22Rv1 (cell line): ENCODE measurements around the gene GGTA1.

Experiments
- H3K27ac ChIP-seq: fragments of 450-650 bp; 2 replicates; pipeline ENCODE4 v1.5.1; 2017
- ZFX ChIP-seq: fragments of 450-650 bp; IDR thresholded peaks from 2 replicates; pipeline ENCODE4 v1.6.1; 2017; ENCODE audit warnings: antibody characterized with exemption, borderline replicate concordance
- TF ChIP-seq, protein P1 (sequence below): fragments of 450-650 bp; IDR thresholded peaks from 2 replicates; pipeline ENCODE4 v1.5.1; 2017; ENCODE audit warnings: mild to moderate bottlenecking

Gene GGTA1

DNA sequence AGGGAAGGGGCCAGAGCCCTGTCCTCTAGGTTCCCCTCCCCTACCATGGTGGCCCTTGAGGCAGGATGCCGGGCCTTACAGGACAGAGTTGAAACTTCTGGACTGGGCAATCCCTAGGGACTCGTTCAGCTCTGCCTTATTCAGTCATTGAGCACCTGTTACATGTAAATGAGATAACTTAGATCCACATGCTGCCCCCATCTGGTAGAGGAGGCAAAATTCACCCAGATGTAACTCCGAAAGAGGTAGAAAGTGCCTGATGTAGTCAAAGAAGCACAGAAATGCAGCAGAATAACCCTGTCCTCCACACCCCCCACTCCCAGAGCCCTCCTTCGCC, 1.5 kb downstream of the GGTA1 start:
- no peak for TF ChIP-seq ZFX
- TF ChIP-seq, protein P1, sequence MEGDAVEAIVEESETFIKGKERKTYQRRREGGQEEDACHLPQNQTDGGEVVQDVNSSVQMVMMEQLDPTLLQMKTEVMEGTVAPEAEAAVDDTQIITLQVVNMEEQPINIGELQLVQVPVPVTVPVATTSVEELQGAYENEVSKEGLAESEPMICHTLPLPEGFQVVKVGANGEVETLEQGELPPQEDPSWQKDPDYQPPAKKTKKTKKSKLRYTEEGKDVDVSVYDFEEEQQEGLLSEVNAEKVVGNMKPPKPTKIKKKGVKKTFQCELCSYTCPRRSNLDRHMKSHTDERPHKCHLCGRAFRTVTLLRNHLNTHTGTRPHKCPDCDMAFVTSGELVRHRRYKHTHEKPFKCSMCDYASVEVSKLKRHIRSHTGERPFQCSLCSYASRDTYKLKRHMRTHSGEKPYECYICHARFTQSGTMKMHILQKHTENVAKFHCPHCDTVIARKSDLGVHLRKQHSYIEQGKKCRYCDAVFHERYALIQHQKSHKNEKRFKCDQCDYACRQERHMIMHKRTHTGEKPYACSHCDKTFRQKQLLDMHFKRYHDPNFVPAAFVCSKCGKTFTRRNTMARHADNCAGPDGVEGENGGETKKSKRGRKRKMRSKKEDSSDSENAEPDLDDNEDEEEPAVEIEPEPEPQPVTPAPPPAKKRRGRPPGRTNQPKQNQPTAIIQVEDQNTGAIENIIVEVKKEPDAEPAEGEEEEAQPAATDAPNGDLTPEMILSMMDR = peak; percentile 83
- no peak overlapping the region; the same call in 1 of the 2 replicates for H3K27ac ChIP-seq

- no peak overlapping the region for H3K27ac ChIP-seq
These were observed 3.7 kb downstream of the GGTA1 start for GRCh38 chr9:121495976-121496375.

DNA sequence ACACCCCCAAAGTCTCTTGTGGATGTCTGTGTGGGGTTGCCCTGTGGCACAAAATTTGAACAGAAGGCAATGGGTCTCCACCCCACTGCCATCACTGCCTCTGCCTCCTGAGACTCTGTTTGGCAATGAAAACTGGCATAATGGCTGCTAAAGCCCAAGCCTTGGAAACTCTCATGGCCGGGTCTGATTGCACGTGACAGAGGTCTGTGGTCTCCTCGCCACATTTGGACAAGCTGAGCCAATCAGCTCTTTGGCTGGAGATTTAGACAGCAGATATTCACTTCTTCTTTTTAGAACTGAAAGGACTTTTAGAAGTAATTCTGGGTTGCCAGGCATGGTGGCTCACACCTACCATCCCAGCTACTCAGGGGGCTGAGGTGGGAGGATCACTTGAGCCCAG, 5.5 kb downstream of the GGTA1 start:
- TF ChIP-seq, protein P1 = no peak
- TF ChIP-seq ZFX = no peak
- H3K27ac ChIP-seq = no peak overlapping the region

More at GRCh38 chr9:121495976-121496375, 3.7 kb downstream of the GGTA1 start:
- TF ChIP-seq, protein P1 = no peak
- no peak for TF ChIP-seq ZFX

GRCh38 chr9:121491111-121491510, 8.5 kb downstream of the GGTA1 start:
- H3K27ac ChIP-seq = no peak overlapping the region
- no peak for TF ChIP-seq ZFX
- TF ChIP-seq, protein P1 = no peak

- no peak overlapping the region for H3K27ac ChIP-seq
- TF ChIP-seq, protein P1 = no peak
These were observed 10.3 kb downstream of the GGTA1 start for GRCh38 chr9:121489344-121489743.

DNA sequence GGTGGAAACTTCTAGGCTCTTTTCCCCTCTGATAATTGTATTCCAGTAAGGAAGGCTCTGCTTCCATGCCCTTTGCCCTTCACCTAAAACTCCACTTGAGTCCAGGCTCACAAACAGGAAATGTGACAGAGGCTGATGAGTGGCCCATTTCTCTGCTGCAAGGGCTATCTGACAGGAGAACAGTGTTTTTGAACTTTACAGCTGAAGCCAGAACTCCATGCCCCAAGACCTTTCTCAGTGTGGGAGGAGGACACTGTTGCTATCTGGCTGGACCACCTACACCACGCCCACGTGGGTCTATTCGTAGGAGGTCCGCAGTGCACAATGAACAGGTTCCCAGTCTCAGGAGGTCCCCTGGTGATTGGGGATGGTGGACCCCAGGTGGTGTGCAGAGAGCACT, 13.6 kb downstream of the GGTA1 start:
- TF ChIP-seq ZFX = no peak
- TF ChIP-seq, protein P1 = no peak
- no peak overlapping the region for H3K27ac ChIP-seq

- no peak for TF ChIP-seq ZFX
- no peak overlapping the region for H3K27ac ChIP-seq
These were observed 14.0 kb downstream of the GGTA1 start for GRCh38 chr9:121485623-121486022.

DNA sequence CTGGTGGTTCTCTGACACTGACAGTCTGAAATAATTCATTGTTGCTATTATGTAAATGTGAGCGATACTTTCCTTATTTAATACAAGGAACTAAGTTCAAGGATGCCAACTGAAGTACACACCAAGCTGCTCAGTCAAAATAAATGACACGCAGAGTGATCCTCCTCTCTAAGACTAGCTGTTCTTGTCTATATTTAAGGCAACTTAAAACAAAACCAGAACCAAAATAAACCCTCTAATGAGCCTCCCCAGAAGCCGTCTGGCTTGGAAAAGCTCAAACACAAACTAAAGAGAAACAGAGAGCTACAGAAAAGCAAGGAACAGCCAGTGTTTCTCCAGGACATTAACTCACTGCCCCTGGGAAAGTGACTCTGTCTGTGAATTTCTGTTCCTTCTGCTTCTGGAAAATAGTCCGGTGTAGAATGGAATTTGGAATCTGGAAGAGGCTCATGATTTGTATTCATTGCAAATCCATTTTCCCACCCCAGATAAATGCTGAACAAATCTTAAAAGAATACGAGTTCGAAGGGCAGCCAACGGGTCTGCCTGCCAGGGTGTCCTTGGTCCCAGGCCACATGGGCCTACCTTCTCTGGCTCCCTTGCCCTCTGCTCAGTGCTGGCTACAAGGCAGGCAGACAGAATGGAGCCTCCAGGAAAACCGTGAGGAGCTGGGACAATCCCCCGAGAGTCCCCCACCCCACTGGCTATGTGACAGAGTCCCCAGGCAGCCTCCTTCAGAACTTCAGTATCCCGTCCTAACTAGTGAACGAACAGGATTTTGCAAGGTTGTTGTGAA, 14.8 kb downstream of the GGTA1 start:
- H3K27ac ChIP-seq = no peak overlapping the region
- TF ChIP-seq, protein P1 = no peak
- TF ChIP-seq ZFX = no peak
